ENCODE measurements around the gene PCGF3.

Gene PCGF3

DNA sequence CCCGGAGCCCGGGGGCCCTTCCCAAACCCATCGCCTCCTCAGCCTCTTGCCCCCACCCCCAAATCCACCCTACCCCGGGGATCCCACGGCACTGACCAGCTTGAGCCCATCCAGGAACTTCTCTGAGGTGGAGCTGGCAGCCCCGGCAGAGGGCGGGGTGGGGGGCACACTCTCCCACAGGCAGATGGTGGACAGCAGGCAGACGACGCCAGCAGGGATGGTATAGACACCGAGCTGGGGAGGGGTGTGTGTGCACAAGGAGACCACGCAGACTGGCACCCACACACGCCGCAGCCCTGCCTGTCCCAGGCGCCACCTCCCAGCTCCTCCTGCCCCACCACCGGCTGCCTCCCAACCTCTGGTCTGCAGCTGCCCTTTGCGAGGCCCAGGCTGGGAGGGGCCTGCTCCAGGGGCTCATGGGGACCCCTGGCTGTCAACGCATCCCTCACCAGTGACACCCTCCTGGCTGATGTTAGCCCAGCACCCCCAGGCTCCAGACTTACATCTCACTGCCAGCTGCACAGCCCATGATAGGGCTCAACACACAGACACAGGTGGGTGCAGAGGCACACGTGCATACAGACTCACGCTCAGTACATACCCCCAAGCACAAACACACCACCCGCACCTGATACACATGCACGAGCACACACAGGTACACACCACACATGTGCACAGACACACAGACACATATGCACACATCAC is 20.9 kb upstream of the PCGF3 start:
- TF ChIP-seq, protein P1, sequence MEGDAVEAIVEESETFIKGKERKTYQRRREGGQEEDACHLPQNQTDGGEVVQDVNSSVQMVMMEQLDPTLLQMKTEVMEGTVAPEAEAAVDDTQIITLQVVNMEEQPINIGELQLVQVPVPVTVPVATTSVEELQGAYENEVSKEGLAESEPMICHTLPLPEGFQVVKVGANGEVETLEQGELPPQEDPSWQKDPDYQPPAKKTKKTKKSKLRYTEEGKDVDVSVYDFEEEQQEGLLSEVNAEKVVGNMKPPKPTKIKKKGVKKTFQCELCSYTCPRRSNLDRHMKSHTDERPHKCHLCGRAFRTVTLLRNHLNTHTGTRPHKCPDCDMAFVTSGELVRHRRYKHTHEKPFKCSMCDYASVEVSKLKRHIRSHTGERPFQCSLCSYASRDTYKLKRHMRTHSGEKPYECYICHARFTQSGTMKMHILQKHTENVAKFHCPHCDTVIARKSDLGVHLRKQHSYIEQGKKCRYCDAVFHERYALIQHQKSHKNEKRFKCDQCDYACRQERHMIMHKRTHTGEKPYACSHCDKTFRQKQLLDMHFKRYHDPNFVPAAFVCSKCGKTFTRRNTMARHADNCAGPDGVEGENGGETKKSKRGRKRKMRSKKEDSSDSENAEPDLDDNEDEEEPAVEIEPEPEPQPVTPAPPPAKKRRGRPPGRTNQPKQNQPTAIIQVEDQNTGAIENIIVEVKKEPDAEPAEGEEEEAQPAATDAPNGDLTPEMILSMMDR (IDR thresholded peaks at IDR 0.05; ENCODE audit: low read depth, low read length, missing control alignments), result no peak
- DNase-seq (ENCODE audit: low read depth), result no peak
- in situ Hi-C loops (cut with HindIII; ENCODE audit: low sequenced_read_pairs), result no loop called here
- H3K4me3 ChIP-seq (ENCODE audit: low read depth, low read length), result no peak overlapping the region

DNA sequence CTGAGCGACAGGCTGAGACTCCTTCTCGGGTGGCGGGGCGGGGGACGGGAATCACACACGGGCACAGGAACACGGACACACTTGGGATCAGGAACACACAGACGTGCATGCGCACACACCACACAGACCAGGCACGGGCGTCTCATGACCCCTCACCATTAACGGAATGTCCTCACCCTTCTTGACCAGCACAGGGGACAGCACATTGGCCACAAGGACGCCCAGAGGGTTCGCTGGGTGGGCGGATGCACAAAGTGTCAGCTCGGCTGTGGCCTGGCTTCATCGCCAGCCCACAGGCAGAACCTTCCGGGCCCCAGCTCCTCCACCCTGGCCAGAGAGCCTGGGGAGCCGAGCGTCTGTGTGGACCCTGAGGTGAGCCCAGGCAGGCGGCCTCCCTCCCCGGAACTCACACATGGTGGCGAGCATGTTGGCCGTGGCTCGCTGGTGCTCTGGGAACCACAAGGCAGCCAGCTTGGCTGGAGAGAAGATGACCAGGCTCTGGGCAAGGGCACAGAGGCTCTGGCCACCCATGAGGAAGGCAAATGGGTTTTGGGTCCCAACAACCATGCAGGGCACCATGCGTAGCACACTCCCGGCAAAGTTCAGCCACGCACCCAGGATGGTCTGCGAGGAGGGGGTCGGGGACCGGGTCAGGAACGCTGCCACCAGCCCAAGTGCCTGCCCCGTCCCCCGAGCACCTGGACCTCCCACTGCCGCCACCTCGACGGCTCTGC is 19.8 kb upstream of the PCGF3 start:
- DNase-seq (ENCODE audit: low read depth), result no peak
- in situ Hi-C loops (cut with HindIII; ENCODE audit: low sequenced_read_pairs), result no loop called here
- H3K4me3 ChIP-seq (ENCODE audit: low read depth, low read length), result no peak overlapping the region
- TF ChIP-seq, protein P1 (IDR thresholded peaks at IDR 0.05; ENCODE audit: low read depth, low read length, missing control alignments), result no peak

DNA sequence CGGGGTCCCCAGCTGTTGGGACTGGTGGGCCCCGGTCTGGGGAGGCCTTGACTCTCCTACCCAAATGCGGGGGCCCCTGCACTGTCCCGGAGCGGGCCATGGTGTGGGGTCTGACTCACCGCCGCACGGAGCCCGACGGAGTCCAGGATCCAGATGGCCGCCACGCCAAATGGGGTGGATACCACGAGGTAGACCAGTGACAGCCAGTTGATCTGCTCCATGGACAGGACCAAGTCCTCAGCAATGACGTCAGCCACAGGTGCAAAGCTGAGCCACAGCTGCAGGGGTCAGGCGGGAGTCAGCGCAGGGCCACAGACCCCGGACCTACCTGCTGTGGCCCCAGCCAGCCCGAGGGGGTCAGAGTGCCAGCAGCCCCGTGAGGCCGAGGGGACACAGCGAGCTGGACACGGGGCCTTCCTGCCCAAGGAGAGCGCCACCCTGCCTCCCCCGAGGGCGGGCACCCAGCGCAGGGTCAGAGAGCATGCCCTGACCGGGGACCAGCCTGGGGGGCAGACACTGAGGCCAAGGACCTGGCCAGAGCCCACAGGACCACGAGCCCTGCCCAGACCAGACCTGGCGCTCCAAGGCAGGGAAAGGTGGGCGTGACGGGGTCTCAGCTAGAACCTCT is 19.1 kb upstream of the PCGF3 start:
- TF ChIP-seq, protein P1 (IDR thresholded peaks at IDR 0.05; ENCODE audit: low read depth, low read length, missing control alignments), result no peak
- no peak overlapping the region for H3K4me3 ChIP-seq (ENCODE audit: low read depth, low read length)
- no peak for DNase-seq (ENCODE audit: low read depth)
- in situ Hi-C loops (cut with HindIII; ENCODE audit: low sequenced_read_pairs), result no loop called here

DNA sequence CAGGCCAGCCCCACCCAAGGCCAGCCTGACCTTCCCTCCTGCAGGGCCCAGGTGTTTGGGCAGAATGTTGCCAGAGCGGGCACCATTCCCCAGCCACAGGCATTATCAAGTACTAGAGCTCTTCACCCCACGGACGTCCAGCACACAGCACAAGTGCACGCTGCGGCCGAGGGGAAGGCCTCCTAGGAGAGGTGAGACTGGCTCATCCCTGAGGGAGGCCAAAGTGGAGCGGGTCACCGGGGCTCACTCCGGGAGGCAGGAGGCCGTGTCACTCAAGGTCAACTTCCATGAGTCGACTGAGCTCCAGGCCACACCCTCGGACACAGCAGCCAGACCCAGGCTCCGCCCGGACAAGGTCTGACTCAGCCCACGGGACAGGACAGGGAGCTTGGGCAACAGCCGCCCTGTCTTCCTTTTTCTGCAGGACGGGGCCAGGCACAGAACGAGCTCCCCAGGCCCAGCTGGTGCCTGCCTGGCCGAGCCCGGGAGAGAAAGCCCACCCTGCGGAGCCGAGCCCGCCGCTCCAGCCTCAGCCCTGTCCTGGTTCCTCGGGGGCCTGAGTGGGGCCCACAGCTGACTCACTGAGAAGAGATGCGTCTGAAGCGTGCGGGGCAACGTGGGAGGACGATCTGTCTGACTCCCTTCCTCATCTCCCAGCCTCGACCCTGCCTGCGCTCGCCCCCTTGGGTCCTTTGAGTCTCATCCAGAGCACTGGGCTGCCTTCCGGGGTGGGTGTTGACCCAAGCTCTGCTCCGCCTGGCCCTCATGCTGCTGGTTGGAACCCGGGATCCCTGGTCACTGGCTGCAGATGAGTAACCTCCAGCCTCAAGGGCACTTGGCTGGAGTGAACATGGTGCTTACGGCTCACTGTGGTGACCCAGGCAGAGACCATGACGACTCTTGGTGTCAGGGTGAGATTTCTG is 18.3 kb upstream of the PCGF3 start:
- in situ Hi-C loops (cut with HindIII; ENCODE audit: low sequenced_read_pairs), result no loop called here
- H3K4me3 ChIP-seq (ENCODE audit: low read depth, low read length), result no peak overlapping the region
- TF ChIP-seq, protein P1 (IDR thresholded peaks at IDR 0.05; ENCODE audit: low read depth, low read length, missing control alignments), result no peak
- DNase-seq (ENCODE audit: low read depth), result peak; percentile 28

DNA sequence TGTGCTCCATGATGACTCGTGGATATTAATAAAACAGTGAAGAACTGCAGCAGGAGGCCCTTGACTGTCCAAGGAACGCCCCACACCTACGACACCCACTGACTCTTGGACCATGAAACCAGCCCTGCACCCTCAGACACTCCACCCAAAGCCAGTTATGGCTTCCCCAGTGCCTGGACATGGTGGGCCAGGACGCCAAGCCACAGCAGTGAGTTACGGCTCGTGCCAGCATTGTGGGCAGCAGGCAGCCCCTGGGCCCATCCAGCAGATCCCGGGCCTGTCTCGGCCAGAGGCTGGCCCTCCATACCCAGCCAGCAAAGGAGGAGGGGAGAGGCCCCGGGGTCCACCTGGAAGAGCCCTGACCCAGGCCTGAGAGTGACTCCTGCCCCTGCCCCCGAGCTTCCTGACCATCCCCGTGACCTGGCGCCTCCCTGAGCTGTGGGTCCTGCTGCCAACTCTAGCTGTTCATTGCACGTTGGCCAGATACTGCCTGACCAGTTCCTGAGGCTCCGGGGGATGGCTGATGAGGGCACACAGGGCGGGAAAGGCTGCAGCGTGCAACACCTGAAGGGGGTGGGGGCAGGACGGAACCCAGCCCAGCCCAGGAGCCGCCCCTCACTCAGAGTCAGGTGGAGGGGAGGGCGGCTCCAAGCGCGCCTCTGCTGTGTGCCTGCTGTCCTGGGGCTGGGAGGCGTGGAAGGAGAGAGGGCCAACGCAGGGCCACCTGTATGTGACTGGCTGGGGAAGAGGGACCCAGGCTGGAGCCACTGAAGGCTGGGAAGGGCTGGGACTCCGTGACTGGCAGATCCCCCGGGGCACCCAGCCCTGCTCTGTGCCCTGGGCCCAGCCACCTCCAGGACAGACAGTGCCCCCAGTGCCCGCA is 17.4 kb upstream of the PCGF3 start:
- TF ChIP-seq, protein P1 (IDR thresholded peaks at IDR 0.05; ENCODE audit: low read depth, low read length, missing control alignments), result no peak

More for the DNA sequence above, 17.4 kb upstream of the PCGF3 start:
- no peak for DNase-seq (ENCODE audit: low read depth)
- H3K4me3 ChIP-seq (ENCODE audit: low read depth, low read length), result peak overlapping the region; percentile 18
- in situ Hi-C loops (cut with HindIII; ENCODE audit: low sequenced_read_pairs), result no loop called here

Measured in astrocyte of the cerebellum (primary cell).